Prostate gland (tissue), 2 donors: ENCODE results near the gene INTS1.

ENCODE experiments used
- CTCF ChIP-seq, 4 experiments: fragments of 200-600 bp in 2 of 4; fragments of 450-650 bp in 2 of 4; sonication (generic) in 2 of 4; IDR thresholded peaks; 1 replicate in 3 of 4; 2 replicates in 1 of 4; pipeline ENCODE4 v1.5.1; 2016 to 2019; ENCODE audit warnings: antibody characterized with exemption in 4 of 4, mild to moderate bottlenecking in 2 of 4, moderate library complexity in 2 of 4
- POLR2A ChIP-seq: fragments of 450-650 bp; IDR thresholded peaks from one replicate; pipeline ENCODE4 v1.6.1; 2016; ENCODE audit warnings: antibody characterized with exemption, mild to moderate bottlenecking
- POLR2AphosphoS5 ChIP-seq: sonication (generic); formaldehyde crosslinking; IDR thresholded peaks from one replicate; pipeline ENCODE4 v1.6.1; 2017; ENCODE audit warnings: antibody characterized with exemption

- TF ChIP-seq POLR2A (no peak), POLR2AphosphoS5 (no peak), CTCF (IDR thresholded peaks at IDR 0.05) (no peak)
These were observed 31.7 kb upstream of the INTS1 start for GRCh38 chr7:1535701-1536454.
